DOHH2 (cell line): ENCODE measurements around the gene IGF2BP2.
A peak's percentile ranks its signal among the peaks of the same experiment; 100 is the strongest.
"Not testable (repeated sequence)": the region's sequence is repeated elsewhere in the genome, so short reads cannot be mapped to it uniquely, and the experiment has no call there.

Experiments used
- H3F3A ChIP-seq: fragments of 200-600 bp; sonication (generic), shearing (Covaris generic); 2 replicates; pipeline ENCODE4 v1.6.0; 2016; ENCODE audit warnings: antibody characterized with exemption, mild to moderate bottlenecking; ENCODE audit not compliant: control insufficient read depth, insufficient read depth
- H3K27ac ChIP-seq: fragments of 200-600 bp; sonication (generic); 2 replicates; pipeline ENCODE4 v1.5.1; 2014; ENCODE audit warnings: low read depth, mild to moderate bottlenecking, low read length, moderate library complexity
- H3K27me3 ChIP-seq: fragments of 200-600 bp; sonication (generic); 2 replicates; pipeline ENCODE4 v1.6.1; 2014; ENCODE audit warnings: mild to moderate bottlenecking, low read length, mixed read lengths; ENCODE audit not compliant: control insufficient read depth
- H3K36me3 ChIP-seq: fragments of 200-600 bp; sonication (generic); 2 replicates; pipeline ENCODE4 v1.6.1; 2014; ENCODE audit warnings: mild to moderate bottlenecking, low read length, moderate library complexity, mixed read lengths; ENCODE audit not compliant: control insufficient read depth
- H3K4me1 ChIP-seq: fragments of 200-600 bp; sonication (generic); 2 replicates; pipeline ENCODE4 v1.6.1; 2014; ENCODE audit warnings: mild to moderate bottlenecking, low read length, mixed read lengths; ENCODE audit not compliant: control insufficient read depth
- H3K4me2 ChIP-seq: fragments of 200-600 bp; sonication (generic); 2 replicates; pipeline ENCODE4 v1.6.0; 2014; ENCODE audit warnings: mild to moderate bottlenecking, low read length, moderate library complexity
- H3K4me3 ChIP-seq: fragments of 200-600 bp; sonication (generic); 2 replicates; pipeline ENCODE4 v1.5.1; 2014; ENCODE audit warnings: mild to moderate bottlenecking, low read length, mixed read lengths
- H3K79me2 ChIP-seq: fragments of 200-600 bp; sonication (generic); 2 replicates; pipeline ENCODE4 v1.6.1; 2014; ENCODE audit warnings: mild to moderate bottlenecking, low read length, mixed read lengths; ENCODE audit not compliant: control insufficient read depth
- H3K9me2 ChIP-seq: fragments of 200-600 bp; sonication (generic); replicated peaks from 2 replicates; pipeline ENCODE4 v1.6.1; 2014; ENCODE audit warnings: mild to moderate bottlenecking, low read length, mixed read lengths; ENCODE audit not compliant: control insufficient read depth
- H3K9me3 ChIP-seq: fragments of 200-600 bp; sonication (generic); 2 replicates; pipeline ENCODE4 v1.6.1; 2014; ENCODE audit warnings: antibody characterized with exemption, low read length, mixed read lengths; ENCODE audit not compliant: control insufficient read depth, insufficient read depth
- H4K20me1 ChIP-seq: fragments of 200-600 bp; sonication (generic); 2 replicates; pipeline ENCODE4 v1.6.0; 2014; ENCODE audit warnings: low read depth, mild to moderate bottlenecking, antibody characterized with exemption, low read length, moderate library complexity; ENCODE audit not compliant: control insufficient read depth, insufficient read depth
- CTCF ChIP-seq: fragments of 200-600 bp; sonication (generic); IDR thresholded peaks from one replicate; pipeline ENCODE4 v1.5.1; 2014; ENCODE audit warnings: antibody characterized with exemption, mild to moderate bottlenecking, low read depth, low read length; ENCODE audit not compliant: poor library complexity, severe bottlenecking
- EZH2phosphoT487 ChIP-seq: fragments of 200-600 bp; sonication (generic); IDR thresholded peaks from 2 replicates; pipeline ENCODE4 v1.6.1; 2017; ENCODE audit warnings: borderline replicate concordance, mild to moderate bottlenecking, antibody characterized with exemption, low read length, moderate library complexity, mixed read lengths

Gene IGF2BP2

DNA sequence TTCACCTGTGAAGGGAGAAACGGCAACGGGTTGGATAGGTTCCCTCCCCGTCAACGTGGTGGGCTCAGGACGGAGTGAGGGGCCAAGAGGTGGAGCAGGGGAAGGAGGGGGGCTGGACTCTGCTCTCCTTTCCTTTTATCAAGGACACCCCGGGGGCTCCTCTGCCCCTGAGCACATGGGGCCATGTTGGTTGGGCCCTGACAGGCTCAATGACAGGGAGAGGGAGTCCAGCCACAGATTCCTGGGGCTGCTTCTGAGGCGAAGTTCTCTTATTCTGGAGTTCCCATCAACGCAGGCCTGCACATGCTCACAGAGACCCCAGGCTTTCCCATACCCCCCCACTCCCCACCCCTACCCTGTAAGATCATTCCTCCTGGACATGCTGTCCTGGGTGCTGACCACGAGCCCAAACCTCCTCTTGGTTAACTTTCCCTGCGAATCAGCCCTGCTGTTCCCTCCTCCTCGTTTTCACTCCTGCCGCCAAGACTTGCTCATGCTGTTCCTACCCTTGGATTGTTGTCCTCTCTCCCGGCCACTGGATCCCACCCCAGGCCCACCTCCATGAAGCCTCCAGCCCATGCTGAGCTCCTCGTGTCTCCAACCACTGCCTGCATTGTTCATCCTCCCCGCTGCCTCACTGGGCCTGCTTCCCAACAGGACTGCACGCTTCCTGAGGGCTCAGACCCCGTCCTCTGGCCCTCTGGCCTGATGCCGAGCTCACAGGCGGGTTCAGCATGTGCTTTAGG lies 177.5 kb downstream of the IGF2BP2 start:
- Histone ChIP-seq H3K4me2 (no peak overlapping the region; the same call in 1 of the 2 replicates), H3K36me3 (no peaks in the 10 kb centered on the region), H3K27me3 (peaks cover 6% of the 10 kb centered on the region; the same call in 1 of the 2 replicates), H3K9me2 (no peaks in the 10 kb centered on the region), H3K4me3 (no peak overlapping the region), H3K4me1 (peaks cover 3% of the 10 kb centered on the region; the same call in 1 of the 2 replicates), H3F3A (no peaks in the 10 kb centered on the region), H3K27ac (no peak overlapping the region), H3K79me2 (no peaks in the 10 kb centered on the region), H3K9me3 (no peaks in the 10 kb centered on the region), H4K20me1 (no peaks in the 10 kb centered on the region)
- TF ChIP-seq CTCF, result no peak
- no peak for TF ChIP-seq EZH2phosphoT487

DNA sequence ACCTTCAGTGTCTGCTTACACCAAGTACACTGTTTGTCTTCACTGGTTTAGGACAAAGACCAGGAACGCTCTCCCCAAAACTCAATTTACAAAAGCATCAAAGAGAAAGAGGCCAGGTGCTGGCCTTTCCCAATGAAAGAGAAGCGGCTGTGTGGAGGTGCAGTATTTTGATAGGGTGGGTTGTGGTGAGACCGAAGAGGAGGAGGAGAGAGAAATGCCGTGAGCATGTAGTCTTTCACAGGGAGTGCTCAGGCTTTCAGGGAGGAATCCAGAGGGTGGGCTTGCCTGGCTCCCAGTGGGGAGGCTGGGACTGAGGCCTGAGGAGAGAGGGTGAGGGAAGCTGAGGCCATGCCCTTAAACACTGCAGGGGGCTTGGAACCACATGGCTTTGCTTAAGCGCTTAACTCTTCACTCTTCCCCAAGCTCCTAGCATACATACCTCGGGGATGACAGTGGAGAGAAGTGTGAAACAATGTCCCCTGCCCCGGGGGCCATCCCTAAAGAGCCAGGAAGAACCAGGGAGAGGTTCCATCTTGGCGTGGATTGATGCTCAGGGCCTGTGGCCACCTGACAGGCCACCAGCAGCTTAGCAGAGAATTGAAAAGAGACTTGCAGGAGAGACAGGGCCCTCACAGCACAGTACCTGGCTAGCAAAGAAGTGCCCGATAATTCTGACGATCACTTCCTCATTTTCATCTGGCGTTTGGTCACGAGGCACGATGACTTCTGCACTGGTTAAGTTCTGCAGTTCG lies 178.3 kb downstream of the IGF2BP2 start:
- Histone ChIP-seq H3K9me2 (no peaks in the 10 kb centered on the region), H3F3A (no peaks in the 10 kb centered on the region), H3K27me3 (peaks cover 6% of the 10 kb centered on the region; the same call in 1 of the 2 replicates), H3K4me3 (no peak overlapping the region), H3K4me2 (peak overlapping the region; percentile 17; the same call in 1 of the 2 replicates), H3K36me3 (no peaks in the 10 kb centered on the region), H3K27ac (no peak overlapping the region), H3K4me1 (peaks cover 3% of the 10 kb centered on the region; the same call in 1 of the 2 replicates), H3K79me2 (no peaks in the 10 kb centered on the region), H3K9me3 (no peaks in the 10 kb centered on the region), H4K20me1 (no peaks in the 10 kb centered on the region)
- TF ChIP-seq CTCF (no peak), EZH2phosphoT487 (no peak)

DNA sequence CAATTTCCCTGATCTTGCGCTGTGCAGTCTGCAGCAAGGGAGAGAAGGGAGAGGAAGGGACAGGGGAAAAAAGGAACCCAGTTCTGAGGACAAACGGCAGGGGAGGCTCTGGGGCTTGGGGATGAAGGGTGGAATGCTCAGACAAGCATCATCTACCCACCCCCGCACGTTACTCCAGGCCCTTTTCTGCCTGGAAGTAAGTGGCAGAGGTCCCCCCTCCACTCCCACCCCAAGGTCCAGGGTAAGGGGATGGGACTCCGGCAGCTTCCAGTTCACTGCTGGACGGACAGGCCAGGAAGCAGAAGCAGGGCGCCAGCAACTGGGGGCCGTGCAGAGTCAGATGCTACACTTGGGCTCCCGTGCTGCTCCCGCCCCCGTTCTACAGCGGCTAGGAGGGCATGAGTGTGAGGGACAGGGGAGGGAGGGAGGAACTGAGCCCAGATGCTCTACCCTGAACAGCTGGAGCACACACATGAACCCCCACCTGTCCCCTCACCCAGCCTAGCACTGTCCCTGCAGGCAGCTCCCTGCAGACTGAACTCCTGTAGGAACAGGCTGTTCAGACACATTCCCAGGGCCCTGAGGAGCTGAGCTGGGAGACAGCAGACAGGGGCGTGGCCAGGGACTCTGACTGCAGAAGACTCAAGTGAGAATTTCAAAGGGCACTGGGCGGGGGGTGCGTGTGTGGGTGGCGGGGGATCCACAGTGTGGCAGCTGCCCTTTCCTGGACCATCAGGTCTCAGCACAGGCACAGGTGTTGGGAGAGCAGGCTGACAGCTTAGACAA lies 179.1 kb downstream of the IGF2BP2 start:
- no peaks in the 10 kb centered on the region for H3F3A ChIP-seq
- no peaks in the 10 kb centered on the region for H3K36me3 ChIP-seq

DNA sequence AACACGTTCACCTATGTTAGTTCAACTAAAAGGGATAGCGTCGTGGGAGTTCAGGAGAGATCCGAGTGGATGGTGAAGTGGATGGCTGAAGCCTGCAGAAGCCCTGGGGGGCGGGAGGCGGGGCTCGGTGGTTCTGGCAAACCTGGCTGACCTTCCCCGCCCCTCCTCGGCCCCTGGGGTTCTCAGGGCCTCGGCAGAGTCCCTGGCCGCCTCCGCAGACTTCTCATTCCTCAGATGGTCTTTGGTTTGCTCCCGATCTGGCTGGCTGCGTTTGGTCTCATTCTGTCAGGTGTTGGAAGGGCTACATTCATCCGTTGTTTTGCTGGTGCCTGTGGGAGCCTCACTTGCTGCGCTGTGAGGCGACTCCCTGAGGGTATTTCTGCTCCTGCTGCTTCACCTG lies 179.7 kb downstream of the IGF2BP2 start:
- H3K9me3 ChIP-seq, H3K4me3 ChIP-seq, H3K4me2 ChIP-seq, H4K20me1 ChIP-seq, H3K36me3 ChIP-seq, H3K79me2 ChIP-seq, H3K27ac ChIP-seq, H3K4me1 ChIP-seq, H3K9me2 ChIP-seq, H3K27me3 ChIP-seq, H3F3A ChIP-seq: not testable (repeated sequence)

More for the DNA sequence above, 179.1 kb downstream of the IGF2BP2 start:
- H3K27ac ChIP-seq, result no peak overlapping the region
- no peaks in the 10 kb centered on the region for H3K79me2 ChIP-seq
- no peak overlapping the region for H3K4me2 ChIP-seq
- H3K4me3 ChIP-seq, result no peak overlapping the region
- H4K20me1 ChIP-seq, result no peaks in the 10 kb centered on the region
- H3K9me3 ChIP-seq, result no peaks in the 10 kb centered on the region
- H3K9me2 ChIP-seq, result no peaks in the 10 kb centered on the region
- peaks cover 6% of the 10 kb centered on the region; the same call in 1 of the 2 replicates for H3K27me3 ChIP-seq
- H3K4me1 ChIP-seq, result peaks cover 3% of the 10 kb centered on the region; the same call in 1 of the 2 replicates
- TF ChIP-seq EZH2phosphoT487, result no peak
- no peak for TF ChIP-seq CTCF
